SK-MEL-5 (cell line): ENCODE data around the gene RSPO3. TPM values are rescaled to one million over a fixed set of nuclear protein-coding genes. Genes with fewer than 3 reads are reported as not detected.

Source experiments
- DNase-seq: peaks from one replicate; pipeline ENCODE4 v3.0.0-alpha.2; 2016; ENCODE audit warnings: low read depth, low spot score
- in situ Hi-C: cut with HindIII; loops from 2 replicates; pipeline ENCODE4 v1.10.0; 2016; ENCODE audit warnings: low sequenced_read_pairs, high pct_unique_total_duplicates, low pct_unique_long_range_greater_than_20kb
- total RNA-seq: library from RNA; depleted of rRNA; stranded (reverse); fragments of >200 nt; shearing (Covaris generic); gene quantifications from 2 replicates; pipeline ENCODE4 v1.2.3, GENCODE V29; 2014

The RSPO3 gene
- total RNA-seq, 1 experiment from 2014 or later = not detected

- no peak for DNase-seq
- in situ Hi-C loops = no loop called here
Observed at GRCh38 chr6:127131772-127132376, 13.4 kb downstream of the RSPO3 start.

DNA sequence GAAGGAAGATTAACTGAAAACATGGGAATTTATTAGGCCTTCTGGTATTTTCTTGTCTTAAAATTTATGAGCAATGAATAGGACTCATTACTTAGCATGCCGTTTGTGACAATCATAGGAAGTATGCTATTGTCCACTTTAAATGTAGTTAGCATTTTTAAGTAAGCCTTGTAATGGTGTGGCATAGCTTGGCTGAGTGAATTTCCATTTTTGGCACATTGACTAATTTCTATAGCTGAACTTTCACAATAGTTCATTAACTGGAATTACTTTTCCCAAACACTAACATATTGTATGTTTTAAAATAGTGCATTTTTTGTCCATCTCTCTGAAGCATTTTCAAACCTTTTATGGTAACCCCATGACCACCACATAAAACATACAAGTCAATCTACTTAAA lies 15.7 kb downstream of the RSPO3 start:
- in situ Hi-C loops = no loop called here
- no peak for DNase-seq

- DNase-seq = no peak
- in situ Hi-C loops = no loop called here
Observed at GRCh38 chr6:127136786-127137185, 18.3 kb downstream of the RSPO3 start.

- no peak for DNase-seq
- in situ Hi-C loops = no loop called here
Observed at GRCh38 chr6:127146932-127147331, 28.5 kb downstream of the RSPO3 start.

GRCh38 chr6:127147534-127147933 lies 29.1 kb downstream of the RSPO3 start:
- in situ Hi-C loops = no loop called here
- DNase-seq = no peak

DNA sequence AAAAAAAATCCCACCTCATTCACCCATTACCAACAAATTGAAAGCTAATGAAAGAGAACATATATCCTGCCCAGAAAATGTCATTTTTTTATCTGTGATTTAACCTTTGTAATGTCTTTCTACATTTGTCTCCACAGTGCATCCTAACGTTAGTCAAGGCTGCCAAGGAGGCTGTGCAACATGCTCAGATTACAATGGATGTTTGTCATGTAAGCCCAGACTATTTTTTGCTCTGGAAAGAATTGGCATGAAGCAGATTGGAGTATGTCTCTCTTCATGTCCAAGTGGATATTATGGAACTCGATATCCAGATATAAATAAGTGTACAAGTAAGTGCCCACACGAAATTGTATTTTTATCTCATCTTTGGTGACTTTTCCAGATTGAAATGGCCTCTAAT lies 30.0 kb downstream of the RSPO3 start:
- DNase-seq = no peak
- in situ Hi-C loops = no loop called here

GRCh38 chr6:127154509-127154908 lies 36.0 kb downstream of the RSPO3 start:
- in situ Hi-C loops = no loop called here
- DNase-seq = no peak

DNA sequence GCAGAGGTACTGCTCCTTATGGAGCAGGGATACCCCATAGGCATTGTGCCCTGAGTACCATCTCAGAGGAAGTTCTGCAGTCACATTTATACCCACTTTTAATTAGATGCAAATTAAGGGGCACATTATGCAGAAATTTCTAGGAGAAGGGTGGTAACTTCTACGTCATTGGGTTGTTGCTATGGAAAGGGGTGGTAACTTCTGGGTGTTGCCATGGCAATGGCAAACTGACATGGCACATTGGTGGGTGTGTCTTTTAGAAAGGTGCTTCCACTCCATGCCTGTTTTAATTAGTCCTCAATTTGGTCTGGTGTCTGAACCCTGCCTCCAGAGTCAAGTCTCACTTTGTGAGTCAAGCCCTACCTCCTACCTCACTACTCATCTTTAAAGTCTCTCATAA lies 42.0 kb downstream of the RSPO3 start:
- DNase-seq = no peak
- in situ Hi-C loops = no loop called here

DNA sequence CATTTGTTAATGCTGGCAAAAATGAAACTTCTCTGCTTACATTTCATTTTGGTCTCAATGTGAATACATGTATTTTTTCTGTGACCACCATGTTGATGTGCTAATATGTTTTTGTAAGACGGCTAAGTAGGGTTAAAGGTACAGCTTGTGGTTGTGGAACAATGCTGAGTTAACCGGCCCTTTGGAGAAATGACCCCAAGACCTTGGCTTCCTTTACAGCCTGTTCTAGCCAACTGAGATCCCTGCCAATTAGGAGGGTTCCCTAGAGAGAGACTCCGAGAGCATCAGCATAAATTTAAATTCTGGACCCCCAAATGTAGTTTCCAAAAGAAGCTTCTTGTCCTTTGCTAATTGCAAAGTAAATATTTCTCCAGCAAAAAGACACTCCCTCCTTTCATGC lies 44.4 kb downstream of the RSPO3 start:
- DNase-seq = no peak
- in situ Hi-C loops = no loop called here

- no peak for DNase-seq
- in situ Hi-C loops = no loop called here
Observed at GRCh38 chr6:127164036-127164435, 45.6 kb downstream of the RSPO3 start.

- DNase-seq = no peak
- in situ Hi-C loops = no loop called here
Observed at GRCh38 chr6:127164565-127164964, 46.1 kb downstream of the RSPO3 start.

GRCh38 chr6:127173156-127173940 lies 54.9 kb downstream of the RSPO3 start:
- DNase-seq = no peak
- in situ Hi-C loops = no loop called here

GRCh38 chr6:127176146-127176545 lies 57.7 kb downstream of the RSPO3 start:
- in situ Hi-C loops = no loop called here
- DNase-seq = no peak

GRCh38 chr6:127177030-127177922 lies 58.8 kb downstream of the RSPO3 start:
- in situ Hi-C loops = no loop called here
- DNase-seq = no peak

DNA sequence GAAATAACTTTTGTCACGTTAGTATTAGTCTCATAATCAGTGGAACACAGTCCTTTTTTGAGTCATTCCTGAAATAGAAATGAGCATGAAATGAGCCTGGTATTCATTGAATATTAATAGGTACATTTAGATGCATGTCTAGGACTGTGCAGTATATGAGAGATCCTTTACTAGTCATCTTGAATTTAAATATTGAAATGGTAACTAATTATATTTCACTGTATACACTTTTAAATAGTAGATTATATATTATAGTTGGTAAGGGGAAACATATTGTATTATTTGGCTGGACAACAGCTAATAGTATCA lies 59.4 kb downstream of the RSPO3 start:
- in situ Hi-C loops = no loop called here
- no peak for DNase-seq

GRCh38 chr6:127178746-127179145 lies 60.3 kb downstream of the RSPO3 start:
- in situ Hi-C loops = no loop called here
- DNase-seq = no peak

DNA sequence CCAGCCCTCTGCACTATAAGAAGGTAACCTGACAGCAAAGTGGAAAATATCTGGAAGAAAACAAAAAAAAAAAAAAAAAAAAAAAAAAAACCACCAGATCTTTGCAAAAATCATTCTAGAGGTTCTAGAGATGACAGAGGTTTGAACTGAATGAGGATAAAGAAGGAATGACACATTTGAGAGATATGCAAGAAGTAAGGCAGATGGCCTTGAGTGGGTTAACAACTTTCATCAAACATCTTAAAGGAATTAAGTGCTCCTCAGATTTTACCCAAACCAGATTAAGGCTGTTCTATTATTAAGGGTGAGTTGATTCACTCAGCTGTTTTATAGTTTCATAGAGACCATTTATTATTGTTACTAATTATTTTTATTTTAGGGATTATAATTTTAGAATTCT lies 62.0 kb downstream of the RSPO3 start:
- DNase-seq = no peak
- in situ Hi-C loops = no loop called here

DNA sequence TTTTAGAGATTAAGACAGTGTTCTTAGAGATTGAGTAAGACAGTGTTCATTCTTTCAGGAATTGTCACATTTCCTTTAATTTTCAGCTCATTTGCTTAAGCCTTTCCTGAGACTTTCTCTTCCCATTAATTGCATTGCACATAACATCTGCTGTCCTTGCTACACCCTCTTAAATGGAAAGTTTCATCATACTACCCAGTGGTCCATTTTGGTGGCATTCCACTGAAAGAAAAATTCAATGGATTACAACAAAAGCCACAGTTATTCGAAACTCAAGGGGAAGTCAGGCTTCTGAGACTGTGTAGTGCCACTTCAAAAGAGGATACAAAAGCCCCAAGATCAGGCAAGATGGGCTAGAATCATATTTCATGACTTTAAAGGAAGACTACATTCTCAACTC lies 64.0 kb downstream of the RSPO3 start:
- DNase-seq = no peak
- in situ Hi-C loops = no loop called here
